ENCODE results near the gene PHLDA2.

DNA sequence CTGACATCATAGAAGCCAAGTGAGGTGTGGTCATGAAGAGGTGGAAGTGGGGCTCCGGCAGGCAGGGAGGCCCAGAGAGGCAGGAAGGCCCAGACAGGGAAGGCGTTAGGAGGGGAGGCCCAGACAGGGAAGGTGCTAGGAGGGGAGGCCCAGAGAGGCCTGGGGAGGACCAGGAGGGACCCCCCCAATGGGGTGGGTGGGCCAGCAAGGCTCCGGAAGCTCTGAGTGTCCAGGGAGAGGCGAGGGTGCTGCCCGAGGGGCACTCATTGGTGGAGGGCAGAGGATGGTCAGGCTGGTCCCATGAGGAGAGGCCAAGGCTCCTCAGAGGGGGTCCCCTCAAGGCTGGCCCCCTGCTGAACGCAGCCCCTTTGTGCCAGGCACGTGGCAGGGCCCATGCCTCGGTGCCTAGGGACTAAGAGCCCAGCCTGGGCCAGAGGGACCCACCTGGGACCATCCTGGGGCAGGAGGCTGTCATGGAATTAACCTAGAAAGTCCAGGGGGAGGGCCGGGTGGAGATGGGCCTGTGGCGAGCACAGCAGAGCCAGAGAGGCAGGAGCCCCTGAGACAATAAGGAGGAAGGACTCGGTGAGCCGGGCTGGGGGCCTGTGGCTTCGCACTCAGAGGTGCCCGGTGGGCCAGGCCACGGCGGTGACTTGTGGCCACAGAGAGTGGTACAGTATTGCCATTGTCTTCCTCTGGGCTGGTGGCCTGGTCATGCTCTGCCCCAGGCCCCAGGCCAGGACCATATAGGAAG is 12.2 kb downstream of the PHLDA2 start:
- TF ChIP-seq POLR2A (IDR thresholded peaks at IDR 0.05; ENCODE audit: low read depth, low read length), result no peak
- TF ChIP-seq, protein P1, sequence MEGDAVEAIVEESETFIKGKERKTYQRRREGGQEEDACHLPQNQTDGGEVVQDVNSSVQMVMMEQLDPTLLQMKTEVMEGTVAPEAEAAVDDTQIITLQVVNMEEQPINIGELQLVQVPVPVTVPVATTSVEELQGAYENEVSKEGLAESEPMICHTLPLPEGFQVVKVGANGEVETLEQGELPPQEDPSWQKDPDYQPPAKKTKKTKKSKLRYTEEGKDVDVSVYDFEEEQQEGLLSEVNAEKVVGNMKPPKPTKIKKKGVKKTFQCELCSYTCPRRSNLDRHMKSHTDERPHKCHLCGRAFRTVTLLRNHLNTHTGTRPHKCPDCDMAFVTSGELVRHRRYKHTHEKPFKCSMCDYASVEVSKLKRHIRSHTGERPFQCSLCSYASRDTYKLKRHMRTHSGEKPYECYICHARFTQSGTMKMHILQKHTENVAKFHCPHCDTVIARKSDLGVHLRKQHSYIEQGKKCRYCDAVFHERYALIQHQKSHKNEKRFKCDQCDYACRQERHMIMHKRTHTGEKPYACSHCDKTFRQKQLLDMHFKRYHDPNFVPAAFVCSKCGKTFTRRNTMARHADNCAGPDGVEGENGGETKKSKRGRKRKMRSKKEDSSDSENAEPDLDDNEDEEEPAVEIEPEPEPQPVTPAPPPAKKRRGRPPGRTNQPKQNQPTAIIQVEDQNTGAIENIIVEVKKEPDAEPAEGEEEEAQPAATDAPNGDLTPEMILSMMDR (IDR thresholded peaks at IDR 0.05; ENCODE audit: extremely low read depth in 1 of 2, insufficient read depth in 1 of 2, low read depth in 1 of 2, low read length in 2 of 2), result no peak
- no peak for TF ChIP-seq JUN (IDR thresholded peaks at IDR 0.05; ENCODE audit: borderline replicate concordance, insufficient read depth, insufficient read length, low read depth)
- no peak for TF ChIP-seq FOS (IDR thresholded peaks at IDR 0.05; ENCODE audit: borderline replicate concordance, insufficient read depth, low read length)
- TF ChIP-seq POLR2AphosphoS5 (IDR thresholded peaks at IDR 0.05; ENCODE audit: insufficient read depth, low read depth, low read length), result no peak
- TF ChIP-seq MYC (IDR thresholded peaks at IDR 0.05; ENCODE audit: low read depth, low read length), result no peak

Measured in endothelial cell of umbilical vein (primary cell).